ENCODE data around the gene SLC26A2.

SLC26A2 gene

GRCh38 chr5:149948993-149949392 lies 11.6 kb upstream of the SLC26A2 start:
- no peak for DNase-seq
- Histone ChIP-seq H2AFZ (ENCODE audit: low read depth, low read length) (no peak overlapping the region), H3K14ac (ENCODE audit: low read length in 2 of 2) (no peak overlapping the region), H3K4me1 (ENCODE audit: control insufficient read depth, insufficient read depth, low read depth, low read length) (no peaks in the 10 kb centered on the region), H3K4me2 (ENCODE audit: low read length, poor library complexity, severe bottlenecking) (no peak overlapping the region), H4K91ac (ENCODE audit: low read length) (no peak overlapping the region), H2BK15ac (ENCODE audit: low read depth, poor library complexity, severe bottlenecking) (no peak overlapping the region), H2BK5ac (ENCODE audit: low read depth, low read length, poor library complexity, severe bottlenecking) (no peak overlapping the region), H3K79me1 (replicated peaks; ENCODE audit: low read length, poor library complexity, severe bottlenecking) (no peaks in the 10 kb centered on the region), H3K27me3 (ENCODE audit: control insufficient read depth in 1 of 2, insufficient read depth in 1 of 2, low read length in 2 of 2) (peaks cover 0 to 39% of the 10 kb centered on the region in 2 experiments), H2AK5ac (ENCODE audit: low read length, severe bottlenecking) (no peak overlapping the region), H3K36me3 (ENCODE audit: control insufficient read depth in 1 of 2, insufficient read depth in 2 of 2, low read depth in 1 of 2, low read length in 2 of 2) (no peaks in the 10 kb centered on the region), H2BK12ac (ENCODE audit: low read length in 2 of 2) (no peak overlapping the region), H3K4ac (ENCODE audit: low read depth in 1 of 2, low read length in 2 of 2) (no peak overlapping the region), H3K9me3 (ENCODE audit: control insufficient read depth, low read length) (no peaks in the 10 kb centered on the region), H3K23ac (ENCODE audit: low read length in 2 of 2) (no peak overlapping the region), H3K4me3 (ENCODE audit: insufficient read depth in 1 of 2, low read depth in 1 of 2, low read length in 2 of 2) (no peak overlapping the region), H2BK120ac (ENCODE audit: low read depth, low read length) (no peak overlapping the region), H3K27ac (ENCODE audit: low read length, poor library complexity, severe bottlenecking) (no peak overlapping the region), H3K18ac (ENCODE audit: low read depth in 1 of 2, low read length in 2 of 2) (no peak overlapping the region), H3K9ac (ENCODE audit: low read length) (no peak overlapping the region), H4K8ac (ENCODE audit: low read length) (no peak overlapping the region)
- 95% methylated on average over 3 of the region's 5 CpGs for WGBS

DNA sequence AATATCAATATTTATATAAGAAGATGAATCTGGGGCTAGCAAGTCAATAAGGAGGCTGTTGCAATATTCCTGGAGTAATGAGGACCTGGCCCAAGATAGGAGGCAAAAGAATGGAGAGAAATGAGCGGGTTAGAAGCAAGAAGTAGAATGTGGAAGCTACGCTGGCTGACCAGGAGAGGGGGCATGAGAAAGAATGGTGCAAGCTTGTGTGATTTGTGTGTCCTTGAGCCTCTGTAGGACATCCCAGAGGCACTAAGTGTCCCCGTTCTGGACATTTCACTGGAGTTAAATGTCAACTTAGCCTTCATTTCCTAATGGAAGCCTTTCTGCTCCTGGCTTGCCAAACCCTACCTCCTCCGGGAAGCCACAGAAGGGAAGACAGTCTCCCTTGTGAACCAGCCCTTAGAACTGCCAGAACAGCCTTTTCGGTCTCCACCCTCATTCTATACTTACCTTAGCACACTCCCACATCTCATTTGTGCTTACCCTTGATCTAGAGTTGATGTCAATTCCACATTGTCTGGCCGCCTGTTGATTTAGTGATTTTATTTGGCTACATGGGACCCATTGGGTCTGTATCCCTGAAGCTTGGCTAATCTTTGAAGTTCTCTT lies 9.3 kb upstream of the SLC26A2 start:
- Histone ChIP-seq H3K18ac (ENCODE audit: low read depth in 1 of 2, low read length in 2 of 2) (no peak overlapping the region), H3K14ac (ENCODE audit: low read length in 2 of 2) (no peak overlapping the region), H3K9me3 (ENCODE audit: control insufficient read depth, low read length) (no peaks in the 10 kb centered on the region), H2AK5ac (ENCODE audit: low read length, severe bottlenecking) (no peak overlapping the region), H3K9ac (ENCODE audit: low read length) (no peak overlapping the region), H3K4ac (ENCODE audit: low read depth in 1 of 2, low read length in 2 of 2) (no peak overlapping the region), H3K27ac (ENCODE audit: low read length, poor library complexity, severe bottlenecking) (no peak overlapping the region), H3K79me1 (replicated peaks; ENCODE audit: low read length, poor library complexity, severe bottlenecking) (no peaks in the 10 kb centered on the region), H2BK120ac (ENCODE audit: low read depth, low read length) (no peak overlapping the region), H4K8ac (ENCODE audit: low read length) (no peak overlapping the region), H3K4me1 (ENCODE audit: control insufficient read depth, insufficient read depth, low read depth, low read length) (no peaks in the 10 kb centered on the region), H2BK12ac (ENCODE audit: low read length in 2 of 2) (no peak overlapping the region), H2AFZ (ENCODE audit: low read depth, low read length) (no peak overlapping the region), H4K91ac (ENCODE audit: low read length) (no peak overlapping the region), H2BK5ac (ENCODE audit: low read depth, low read length, poor library complexity, severe bottlenecking) (no peak overlapping the region), H3K4me2 (ENCODE audit: low read length, poor library complexity, severe bottlenecking) (no peak overlapping the region), H3K36me3 (ENCODE audit: control insufficient read depth in 1 of 2, insufficient read depth in 2 of 2, low read depth in 1 of 2, low read length in 2 of 2) (no peaks in the 10 kb centered on the region), H3K27me3 (ENCODE audit: control insufficient read depth in 1 of 2, insufficient read depth in 1 of 2, low read length in 2 of 2) (peaks cover 0 to 32% of the 10 kb centered on the region in 2 experiments), H3K23ac (ENCODE audit: low read length in 2 of 2) (no peak overlapping the region), H3K4me3 (ENCODE audit: insufficient read depth in 1 of 2, low read depth in 1 of 2, low read length in 2 of 2) (no peak overlapping the region), H2BK15ac (ENCODE audit: low read depth, poor library complexity, severe bottlenecking) (no peak overlapping the region)
- 78% methylated on average over 6 of the region's 6 CpGs for WGBS
- no peak for DNase-seq

DNA sequence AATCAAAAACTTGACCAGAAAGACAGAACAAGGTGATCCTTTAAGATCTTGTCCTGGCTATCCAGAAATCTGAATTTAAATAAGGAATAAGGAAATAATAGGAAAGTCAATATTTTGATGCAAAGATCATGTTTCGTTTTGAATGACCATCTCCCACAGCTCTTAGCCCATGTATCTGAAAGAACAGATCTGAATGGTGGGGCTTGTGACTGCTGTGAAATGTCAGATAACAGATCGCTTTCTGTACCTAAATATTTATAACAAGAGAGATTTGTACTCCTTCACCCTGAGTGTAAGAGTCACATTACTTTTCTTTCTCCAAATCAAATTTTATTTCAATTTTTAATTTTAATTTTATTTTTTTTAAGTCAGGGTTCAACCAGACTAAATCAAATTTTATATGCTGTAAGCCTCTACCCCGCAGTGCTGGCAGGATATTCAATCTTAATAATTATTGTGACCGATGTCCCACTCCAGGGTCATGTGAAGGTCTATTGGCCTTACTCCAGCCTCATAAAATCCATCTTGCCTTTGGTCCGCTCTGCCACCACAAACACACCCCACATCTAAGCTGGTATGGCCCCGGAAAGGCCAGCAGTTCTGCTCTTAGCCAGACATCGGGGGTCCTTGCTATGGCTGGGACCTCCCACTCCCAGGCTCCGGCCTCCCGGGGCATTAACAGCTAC lies 7.0 kb upstream of the SLC26A2 start:
- no peak overlapping the region for H2BK15ac ChIP-seq (ENCODE audit: low read depth, poor library complexity, severe bottlenecking)
- no peak overlapping the region for H3K14ac ChIP-seq (ENCODE audit: low read length in 2 of 2)
- no peaks in the 10 kb centered on the region for H3K79me1 ChIP-seq (replicated peaks; ENCODE audit: low read length, poor library complexity, severe bottlenecking)
- peaks cover 12% of the 10 kb centered on the region for H3K4me1 ChIP-seq (ENCODE audit: control insufficient read depth, insufficient read depth, low read depth, low read length)
- no peaks in the 10 kb centered on the region for H3K36me3 ChIP-seq (ENCODE audit: control insufficient read depth in 1 of 2, insufficient read depth in 2 of 2, low read depth in 1 of 2, low read length in 2 of 2)
- no peak for DNase-seq
- H2BK120ac ChIP-seq (ENCODE audit: low read depth, low read length), result no peak overlapping the region
- no peak overlapping the region for H3K4me3 ChIP-seq (ENCODE audit: insufficient read depth in 1 of 2, low read depth in 1 of 2, low read length in 2 of 2)
- peaks cover 0 to 17% of the 10 kb centered on the region in 2 experiments for H3K27me3 ChIP-seq (ENCODE audit: control insufficient read depth in 1 of 2, insufficient read depth in 1 of 2, low read length in 2 of 2)
- no peak overlapping the region for H2BK12ac ChIP-seq (ENCODE audit: low read length in 2 of 2)
- no peak overlapping the region for H3K9ac ChIP-seq (ENCODE audit: low read length)
- H2BK5ac ChIP-seq (ENCODE audit: low read depth, low read length, poor library complexity, severe bottlenecking), result no peak overlapping the region
- H4K91ac ChIP-seq (ENCODE audit: low read length), result no peak overlapping the region
- 91% methylated on average over 7 of the region's 9 CpGs for WGBS
- H3K23ac ChIP-seq (ENCODE audit: low read length in 2 of 2), result no peak overlapping the region
- peak overlapping the region; percentile 36 for H2AK5ac ChIP-seq (ENCODE audit: low read length, severe bottlenecking)
- no peak overlapping the region for H2AFZ ChIP-seq (ENCODE audit: low read depth, low read length)
- no peaks in the 10 kb centered on the region for H3K9me3 ChIP-seq (ENCODE audit: control insufficient read depth, low read length)
- no peak overlapping the region for H3K4ac ChIP-seq (ENCODE audit: low read depth in 1 of 2, low read length in 2 of 2)
- H3K18ac ChIP-seq (ENCODE audit: low read depth in 1 of 2, low read length in 2 of 2), result no peak overlapping the region
- no peak overlapping the region for H3K27ac ChIP-seq (ENCODE audit: low read length, poor library complexity, severe bottlenecking)
- H3K4me2 ChIP-seq (ENCODE audit: low read length, poor library complexity, severe bottlenecking), result no peak overlapping the region
- H4K8ac ChIP-seq (ENCODE audit: low read length), result no peak overlapping the region

GRCh38 chr5:149954798-149955197 lies 5.8 kb upstream of the SLC26A2 start:
- H3K9me3 ChIP-seq (ENCODE audit: control insufficient read depth, low read length), result no peaks in the 10 kb centered on the region
- no peak overlapping the region for H3K18ac ChIP-seq (ENCODE audit: low read depth in 1 of 2, low read length in 2 of 2)
- H3K4me2 ChIP-seq (ENCODE audit: low read length, poor library complexity, severe bottlenecking), result no peak overlapping the region
- H2BK15ac ChIP-seq (ENCODE audit: low read depth, poor library complexity, severe bottlenecking), result no peak overlapping the region
- no peak overlapping the region for H3K23ac ChIP-seq (ENCODE audit: low read length in 2 of 2)
- no peak overlapping the region for H3K9ac ChIP-seq (ENCODE audit: low read length)
- H3K14ac ChIP-seq (ENCODE audit: low read length in 2 of 2), result no peak overlapping the region
- H3K4ac ChIP-seq (ENCODE audit: low read depth in 1 of 2, low read length in 2 of 2), result no peak overlapping the region
- H2BK120ac ChIP-seq (ENCODE audit: low read depth, low read length), result no peak overlapping the region
- no peak overlapping the region for H2BK5ac ChIP-seq (ENCODE audit: low read depth, low read length, poor library complexity, severe bottlenecking)
- H3K79me1 ChIP-seq (replicated peaks; ENCODE audit: low read length, poor library complexity, severe bottlenecking), result no peaks in the 10 kb centered on the region
- WGBS, result 89% methylated on average over 6 of the region's 6 CpGs
- peaks cover 18% of the 10 kb centered on the region for H3K4me1 ChIP-seq (ENCODE audit: control insufficient read depth, insufficient read depth, low read depth, low read length)
- no peak overlapping the region for H4K91ac ChIP-seq (ENCODE audit: low read length)
- peaks cover 0 to 7% of the 10 kb centered on the region in 2 experiments for H3K27me3 ChIP-seq (ENCODE audit: control insufficient read depth in 1 of 2, insufficient read depth in 1 of 2, low read length in 2 of 2)
- no peak overlapping the region for H3K27ac ChIP-seq (ENCODE audit: low read length, poor library complexity, severe bottlenecking)
- no peaks in the 10 kb centered on the region for H3K36me3 ChIP-seq (ENCODE audit: control insufficient read depth in 1 of 2, insufficient read depth in 2 of 2, low read depth in 1 of 2, low read length in 2 of 2)
- DNase-seq, result no peak
- no peak overlapping the region for H2AK5ac ChIP-seq (ENCODE audit: low read length, severe bottlenecking)
- H4K8ac ChIP-seq (ENCODE audit: low read length), result no peak overlapping the region
- H2AFZ ChIP-seq (ENCODE audit: low read depth, low read length), result no peak overlapping the region
- no peak overlapping the region for H2BK12ac ChIP-seq (ENCODE audit: low read length in 2 of 2)
- no peak overlapping the region for H3K4me3 ChIP-seq (ENCODE audit: insufficient read depth in 1 of 2, low read depth in 1 of 2, low read length in 2 of 2)

Measured in mesenchymal stem cell (in vitro differentiated cells and primary cell).